ENCODE data around the gene ACER2.
A peak's percentile ranks its signal among the peaks of the same experiment; 100 is the strongest.

Gene ACER2

GRCh38 chr9:19461135-19461534 lies 52.3 kb downstream of the ACER2 start:
- peaks cover 8% of the 10 kb centered on the region for H3K27me3 Mint-ChIP-seq (ENCODE audit: low read depth)
- H3K9me3 Mint-ChIP-seq, result no peaks in the 10 kb centered on the region
- TF ChIP-seq CTCF (IDR thresholded peaks at IDR 0.05; ENCODE audit: unreplicated experiment in 3 of 3), result no peak
- no peak overlapping the region for H3K4me3 Mint-ChIP-seq
- no peaks in the 10 kb centered on the region for H3K36me3 Mint-ChIP-seq (ENCODE audit: low read depth)
- peaks cover 13% of the 10 kb centered on the region for H3K4me1 Mint-ChIP-seq
- no peak overlapping the region for H3K27ac Mint-ChIP-seq

- H3K27me3 Mint-ChIP-seq (ENCODE audit: low read depth), result peaks cover 13% of the 10 kb centered on the region
- H3K4me3 Mint-ChIP-seq, result peak overlapping the region; percentile 81 to 90 (median 84)
- no peak for TF ChIP-seq CTCF (IDR thresholded peaks at IDR 0.05; ENCODE audit: unreplicated experiment in 3 of 3)
- no peaks in the 10 kb centered on the region for H3K9me3 Mint-ChIP-seq
- H3K36me3 Mint-ChIP-seq (ENCODE audit: low read depth), result no peaks in the 10 kb centered on the region
- no peak overlapping the region for H3K27ac Mint-ChIP-seq
- peaks cover 6% of the 10 kb centered on the region for H3K4me1 Mint-ChIP-seq
Measured at GRCh38 chr9:19464061-19464763, 55.4 kb downstream of the ACER2 start.

GRCh38 chr9:19464764-19465585 lies 56.2 kb downstream of the ACER2 start:
- H3K9me3 Mint-ChIP-seq, result no peaks in the 10 kb centered on the region
- peaks cover 13% of the 10 kb centered on the region for H3K27me3 Mint-ChIP-seq (ENCODE audit: low read depth)
- no peaks in the 10 kb centered on the region for H3K36me3 Mint-ChIP-seq (ENCODE audit: low read depth)
- peaks cover 8% of the 10 kb centered on the region for H3K4me1 Mint-ChIP-seq
- TF ChIP-seq CTCF (IDR thresholded peaks at IDR 0.05; ENCODE audit: unreplicated experiment in 3 of 3), result peak; percentile 78 to 88 (median 79)
- H3K27ac Mint-ChIP-seq, result peak overlapping the region in 1 of 3 experiments; percentile 54
- peak overlapping the region; percentile 81 to 90 (median 84) for H3K4me3 Mint-ChIP-seq

GRCh38 chr9:19465586-19466279 lies 56.9 kb downstream of the ACER2 start:
- H3K4me3 Mint-ChIP-seq, result peak overlapping the region in 2 of 3 experiments; percentile 9 to 63
- H3K9me3 Mint-ChIP-seq, result no peaks in the 10 kb centered on the region
- peak overlapping the region in 1 of 3 experiments; percentile 54 for H3K27ac Mint-ChIP-seq
- no peak for TF ChIP-seq CTCF (IDR thresholded peaks at IDR 0.05; ENCODE audit: unreplicated experiment in 3 of 3)
- H3K27me3 Mint-ChIP-seq (ENCODE audit: low read depth), result peaks cover 13% of the 10 kb centered on the region
- peaks cover 15% of the 10 kb centered on the region for H3K4me1 Mint-ChIP-seq
- no peaks in the 10 kb centered on the region for H3K36me3 Mint-ChIP-seq (ENCODE audit: low read depth)

GRCh38 chr9:19466280-19466639 lies 57.5 kb downstream of the ACER2 start:
- peaks cover 13% of the 10 kb centered on the region for H3K27me3 Mint-ChIP-seq (ENCODE audit: low read depth)
- H3K27ac Mint-ChIP-seq, result peak overlapping the region in 1 of 3 experiments; percentile 54
- H3K36me3 Mint-ChIP-seq (ENCODE audit: low read depth), result no peaks in the 10 kb centered on the region
- H3K9me3 Mint-ChIP-seq, result no peaks in the 10 kb centered on the region
- TF ChIP-seq CTCF (IDR thresholded peaks at IDR 0.05; ENCODE audit: unreplicated experiment in 3 of 3), result no peak
- peaks cover 18% of the 10 kb centered on the region for H3K4me1 Mint-ChIP-seq
- H3K4me3 Mint-ChIP-seq, result no peak overlapping the region

All from nephron (organoid).